Spleen (tissue), 7 donors: ENCODE measurements around the gene CSHL1.

Source experiments
- CTCF ChIP-seq, 11 experiments: fragments of 200-600 bp in 7 of 11; fragments of 450-650 bp in 4 of 11; sonication (generic) in 4 of 11; IDR thresholded peaks in 8 of 11; conservative IDR thresholded peaks in 3 of 11; 1 replicate in 7 of 11; 2 replicates in 4 of 11; pipeline versions ENCODE4 v1.4.0 to v1.8.0; 2016 to 2021; ENCODE audit warnings: antibody characterized with exemption in 11 of 11, inconsistent platforms in 4 of 11, mild to moderate bottlenecking in 1 of 11
- POLR2AphosphoS5 ChIP-seq, 3 donors: sonication (generic); formaldehyde crosslinking; IDR thresholded peaks; one replicate each; pipeline ENCODE4 v1.5.1; 2017; ENCODE audit warnings: antibody characterized with exemption in 3 of 3
- donor health status: DM: no; HTN: no; CAD: no; lungs with moderate emphysema.
- donor health status: DM: no; HTN: no; CAD: no.
- donor health status: DM: no; HTN: no; CAD: no.

GRCh38 chr17:63943745-63944144 is 32.7 kb upstream of the CSHL1 start:
- TF ChIP-seq CTCF (IDR thresholded peaks at IDR 0.05 in 8 of 11, conservative IDR thresholded peaks at IDR 0.05 in 3 of 11): peak in 1 of 11 experiments; percentile 20
- no peak for TF ChIP-seq POLR2AphosphoS5 (IDR thresholded peaks at IDR 0.05)
